Measurements from ENCODE around the gene ZMYND8.

- TF ChIP-seq POLR2A (IDR thresholded peaks at IDR 0.05): no peak
- TF ChIP-seq CTCF (IDR thresholded peaks at IDR 0.05): no peak
Measured at GRCh38 chr20:47231382-47232039, 125.0 kb downstream of the ZMYND8 start.
